Measurements from ENCODE around the gene NTRK2. TPM values are rescaled to one million over a fixed set of nuclear protein-coding genes. Genes with fewer than 3 reads are reported as not detected.
A peak's percentile ranks its signal among the peaks of the same experiment; 100 is the strongest.

Gene NTRK2
- total RNA-seq, 1 experiment from 2014 or later, result not detected

DNA sequence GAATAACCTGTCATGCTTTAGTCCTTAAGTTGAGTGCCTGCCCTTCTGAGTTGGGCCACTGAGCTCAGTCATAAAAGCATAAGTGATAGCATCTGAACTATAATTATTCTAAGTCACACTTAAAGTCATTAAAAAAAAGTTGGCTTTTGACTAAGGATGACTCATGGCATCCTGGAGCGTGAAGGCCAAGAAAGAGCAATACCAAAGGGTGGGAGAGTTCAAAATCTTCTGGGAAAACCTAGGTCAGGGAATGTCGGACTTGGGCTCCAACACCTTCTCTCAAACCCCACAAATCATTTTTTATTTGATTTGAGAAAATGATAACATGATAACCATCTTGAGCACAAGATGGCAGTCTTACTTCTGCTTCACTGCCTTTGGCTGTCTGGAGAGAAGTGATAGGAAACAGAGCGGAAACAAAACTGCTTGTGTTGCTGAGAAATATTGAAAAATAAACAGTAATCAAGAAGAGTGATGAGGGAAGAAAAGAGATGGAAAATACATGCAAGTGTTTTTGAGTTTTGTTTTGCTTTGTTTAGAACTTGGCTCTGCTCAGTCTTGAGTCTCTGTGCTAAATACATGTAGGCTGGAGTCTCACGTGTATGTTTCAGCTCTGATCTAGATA lies 16.9 kb upstream of the NTRK2 start:
- TF ChIP-seq RAD21 (IDR thresholded peaks at IDR 0.05; ENCODE audit: low read depth) (0 out of 2 replicates have a peak, but pooled peaks have one; percentile 24), YY1 (IDR thresholded peaks at IDR 0.05; ENCODE audit: extremely low read depth, insufficient replicate concordance, low read depth, low read length) (no peak), FOSL1 (IDR thresholded peaks at IDR 0.05; ENCODE audit: low read depth) (no peak), EGR1 (IDR thresholded peaks at IDR 0.05; ENCODE audit: low read depth) (no peak)
- TF ChIP-seq, protein P1, sequence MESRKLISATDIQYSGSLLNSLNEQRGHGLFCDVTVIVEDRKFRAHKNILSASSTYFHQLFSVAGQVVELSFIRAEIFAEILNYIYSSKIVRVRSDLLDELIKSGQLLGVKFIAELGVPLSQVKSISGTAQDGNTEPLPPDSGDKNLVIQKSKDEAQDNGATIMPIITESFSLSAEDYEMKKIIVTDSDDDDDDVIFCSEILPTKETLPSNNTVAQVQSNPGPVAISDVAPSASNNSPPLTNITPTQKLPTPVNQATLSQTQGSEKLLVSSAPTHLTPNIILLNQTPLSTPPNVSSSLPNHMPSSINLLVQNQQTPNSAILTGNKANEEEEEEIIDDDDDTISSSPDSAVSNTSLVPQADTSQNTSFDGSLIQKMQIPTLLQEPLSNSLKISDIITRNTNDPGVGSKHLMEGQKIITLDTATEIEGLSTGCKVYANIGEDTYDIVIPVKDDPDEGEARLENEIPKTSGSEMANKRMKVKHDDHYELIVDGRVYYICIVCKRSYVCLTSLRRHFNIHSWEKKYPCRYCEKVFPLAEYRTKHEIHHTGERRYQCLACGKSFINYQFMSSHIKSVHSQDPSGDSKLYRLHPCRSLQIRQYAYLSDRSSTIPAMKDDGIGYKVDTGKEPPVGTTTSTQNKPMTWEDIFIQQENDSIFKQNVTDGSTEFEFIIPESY (IDR thresholded peaks at IDR 0.05; ENCODE audit: extremely low read depth, insufficient replicate concordance, low read length), result no peak
- intact Hi-C loops (cut with micrococcal nuclease), result no loop called here
- Histone ChIP-seq H3K4me2 (ENCODE audit: low read length) (no peak overlapping the region), H3K4me3 (replicated peaks in 1 of 2; ENCODE audit: low read depth in 1 of 2, low read length in 2 of 2) (no peak overlapping the region), H2AFZ (ENCODE audit: low read depth, low read length, poor library complexity, severe bottlenecking) (no peak overlapping the region), H3K9me3 (ENCODE audit: control insufficient read depth in 1 of 2, insufficient read depth in 1 of 2, low read depth in 1 of 2, low read length in 2 of 2) (no peaks in the 10 kb centered on the region), H3K79me2 (ENCODE audit: insufficient read depth, low read length) (no peaks in the 10 kb centered on the region), H3K27me3 (ENCODE audit: insufficient read depth, low read length) (no peaks in the 10 kb centered on the region), H3K4me1 (ENCODE audit: control insufficient read depth in 1 of 2, insufficient read depth in 2 of 2, low read length in 2 of 2) (peaks cover 0 to 5% of the 10 kb centered on the region in 2 experiments; a peak in 1 of 4 replicates), H3K9me2 (ENCODE audit: insufficient read depth) (no peaks in the 10 kb centered on the region), H3K9ac (ENCODE audit: low read length) (no peak overlapping the region), H3K36me3 (ENCODE audit: control insufficient read depth in 1 of 2, insufficient read depth in 2 of 2, low read length in 2 of 2) (no peaks in the 10 kb centered on the region), H4K20me1 (ENCODE audit: insufficient read depth) (no peaks in the 10 kb centered on the region), H3K27ac (ENCODE audit: low read depth, low read length) (no peak overlapping the region)
- POLR2A ChIA-PET, result no interaction called here
- CTCF ChIA-PET, result interaction anchor here (2.2 kb wide), 1 partner anchor 606 kb away, joined by 5 read pairs; no protein-coding TSS in a partner anchor
- RAD21 ChIA-PET (ENCODE audit: low non-redundant PET in 1 of 2, low total read pairs in 2 of 2, uncharacterized antibody in 2 of 2, unreplicated experiment in 2 of 2), result no interaction called here
- BruUV-seq (replicated peaks), result no TSS peak
- DNase-seq (ENCODE audit: low read depth, low spot score) (no peak), ATAC-seq (peak; percentile 32; the same call in 1 of the 2 replicates)

DNA sequence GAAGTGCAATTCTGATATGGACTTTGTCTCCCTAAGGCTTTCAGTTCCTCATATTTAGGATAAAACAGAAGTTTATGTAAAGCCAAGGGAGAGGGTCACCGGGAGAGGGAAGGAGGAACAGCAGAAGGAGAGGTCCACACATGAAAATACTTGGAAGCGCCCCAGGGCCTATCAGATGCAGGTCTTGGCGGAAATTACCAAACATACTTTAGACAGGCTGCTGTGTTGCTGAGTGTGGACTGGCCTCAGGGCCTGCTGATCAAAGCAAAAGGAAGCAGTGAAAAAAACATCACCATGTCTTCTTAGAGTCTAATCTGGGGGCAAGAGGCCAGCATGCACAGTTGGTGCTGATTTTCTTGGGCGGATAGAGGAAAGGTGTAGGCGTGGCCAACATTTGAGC lies 14.1 kb upstream of the NTRK2 start:
- DNase-seq (ENCODE audit: low read depth, low spot score) (no peak), ATAC-seq (no peak)
- Histone ChIP-seq H3K79me2 (ENCODE audit: insufficient read depth, low read length) (no peaks in the 10 kb centered on the region), H4K20me1 (ENCODE audit: insufficient read depth) (no peaks in the 10 kb centered on the region), H3K27me3 (ENCODE audit: insufficient read depth, low read length) (no peaks in the 10 kb centered on the region), H3K9me3 (ENCODE audit: control insufficient read depth in 1 of 2, insufficient read depth in 1 of 2, low read depth in 1 of 2, low read length in 2 of 2) (no peaks in the 10 kb centered on the region), H3K4me2 (ENCODE audit: low read length) (no peak overlapping the region), H3K27ac (ENCODE audit: low read depth, low read length) (no peak overlapping the region), H3K36me3 (ENCODE audit: control insufficient read depth in 1 of 2, insufficient read depth in 2 of 2, low read length in 2 of 2) (no peaks in the 10 kb centered on the region), H2AFZ (ENCODE audit: low read depth, low read length, poor library complexity, severe bottlenecking) (no peak overlapping the region), H3K4me1 (ENCODE audit: control insufficient read depth in 1 of 2, insufficient read depth in 2 of 2, low read length in 2 of 2) (peaks cover 0 to 5% of the 10 kb centered on the region in 2 experiments; a peak in 1 of 4 replicates), H3K4me3 (replicated peaks in 1 of 2; ENCODE audit: low read depth in 1 of 2, low read length in 2 of 2) (no peak overlapping the region), H3K9ac (ENCODE audit: low read length) (no peak overlapping the region), H3K9me2 (ENCODE audit: insufficient read depth) (no peaks in the 10 kb centered on the region)
- CTCF ChIA-PET, result no interaction called here
- RAD21 ChIA-PET (ENCODE audit: low non-redundant PET in 1 of 2, low total read pairs in 2 of 2, uncharacterized antibody in 2 of 2, unreplicated experiment in 2 of 2), result no interaction called here
- POLR2A ChIA-PET, result no interaction called here
- intact Hi-C loops (cut with micrococcal nuclease), result no loop called here
- no TSS peak for BruUV-seq (replicated peaks)
- TF ChIP-seq ZNF274 (IDR thresholded peaks at IDR 0.05; ENCODE audit: low read depth, low read length) (no peak), FOSL1 (IDR thresholded peaks at IDR 0.05; ENCODE audit: low read depth) (no peak), POLR2A (IDR thresholded peaks at IDR 0.05; ENCODE audit: borderline replicate concordance, extremely low read depth, insufficient read depth, insufficient read length) (no peak), RAD21 (IDR thresholded peaks at IDR 0.05; ENCODE audit: low read depth) (no peak), ELF1 (IDR thresholded peaks at IDR 0.05; ENCODE audit: borderline replicate concordance, low read depth) (no peak), JUND (IDR thresholded peaks at IDR 0.05) (no peak)
- TF ChIP-seq, protein P2, sequence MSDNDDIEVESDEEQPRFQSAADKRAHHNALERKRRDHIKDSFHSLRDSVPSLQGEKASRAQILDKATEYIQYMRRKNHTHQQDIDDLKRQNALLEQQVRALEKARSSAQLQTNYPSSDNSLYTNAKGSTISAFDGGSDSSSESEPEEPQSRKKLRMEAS (IDR thresholded peaks at IDR 0.05), result no peak
- TF ChIP-seq, protein P3, sequence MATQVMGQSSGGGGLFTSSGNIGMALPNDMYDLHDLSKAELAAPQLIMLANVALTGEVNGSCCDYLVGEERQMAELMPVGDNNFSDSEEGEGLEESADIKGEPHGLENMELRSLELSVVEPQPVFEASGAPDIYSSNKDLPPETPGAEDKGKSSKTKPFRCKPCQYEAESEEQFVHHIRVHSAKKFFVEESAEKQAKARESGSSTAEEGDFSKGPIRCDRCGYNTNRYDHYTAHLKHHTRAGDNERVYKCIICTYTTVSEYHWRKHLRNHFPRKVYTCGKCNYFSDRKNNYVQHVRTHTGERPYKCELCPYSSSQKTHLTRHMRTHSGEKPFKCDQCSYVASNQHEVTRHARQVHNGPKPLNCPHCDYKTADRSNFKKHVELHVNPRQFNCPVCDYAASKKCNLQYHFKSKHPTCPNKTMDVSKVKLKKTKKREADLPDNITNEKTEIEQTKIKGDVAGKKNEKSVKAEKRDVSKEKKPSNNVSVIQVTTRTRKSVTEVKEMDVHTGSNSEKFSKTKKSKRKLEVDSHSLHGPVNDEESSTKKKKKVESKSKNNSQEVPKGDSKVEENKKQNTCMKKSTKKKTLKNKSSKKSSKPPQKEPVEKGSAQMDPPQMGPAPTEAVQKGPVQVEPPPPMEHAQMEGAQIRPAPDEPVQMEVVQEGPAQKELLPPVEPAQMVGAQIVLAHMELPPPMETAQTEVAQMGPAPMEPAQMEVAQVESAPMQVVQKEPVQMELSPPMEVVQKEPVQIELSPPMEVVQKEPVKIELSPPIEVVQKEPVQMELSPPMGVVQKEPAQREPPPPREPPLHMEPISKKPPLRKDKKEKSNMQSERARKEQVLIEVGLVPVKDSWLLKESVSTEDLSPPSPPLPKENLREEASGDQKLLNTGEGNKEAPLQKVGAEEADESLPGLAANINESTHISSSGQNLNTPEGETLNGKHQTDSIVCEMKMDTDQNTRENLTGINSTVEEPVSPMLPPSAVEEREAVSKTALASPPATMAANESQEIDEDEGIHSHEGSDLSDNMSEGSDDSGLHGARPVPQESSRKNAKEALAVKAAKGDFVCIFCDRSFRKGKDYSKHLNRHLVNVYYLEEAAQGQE (IDR thresholded peaks at IDR 0.05; ENCODE audit: low read depth), result no peak
- TF ChIP-seq, protein P1 (IDR thresholded peaks at IDR 0.05; ENCODE audit: extremely low read depth, insufficient replicate concordance, low read length), result no peak

Measured in HCT116 (cell line).